Measurements from ENCODE around the gene ZBTB7C. TPM values are rescaled to one million over a fixed set of nuclear protein-coding genes. Genes with fewer than 3 reads are reported as not detected.

Gene ZBTB7C
- total and polyA plus RNA-seq, 9 of the 15 experiments (the other 6 are each of a cell fraction or from before 2014, with no cell fraction given): not detected

DNA sequence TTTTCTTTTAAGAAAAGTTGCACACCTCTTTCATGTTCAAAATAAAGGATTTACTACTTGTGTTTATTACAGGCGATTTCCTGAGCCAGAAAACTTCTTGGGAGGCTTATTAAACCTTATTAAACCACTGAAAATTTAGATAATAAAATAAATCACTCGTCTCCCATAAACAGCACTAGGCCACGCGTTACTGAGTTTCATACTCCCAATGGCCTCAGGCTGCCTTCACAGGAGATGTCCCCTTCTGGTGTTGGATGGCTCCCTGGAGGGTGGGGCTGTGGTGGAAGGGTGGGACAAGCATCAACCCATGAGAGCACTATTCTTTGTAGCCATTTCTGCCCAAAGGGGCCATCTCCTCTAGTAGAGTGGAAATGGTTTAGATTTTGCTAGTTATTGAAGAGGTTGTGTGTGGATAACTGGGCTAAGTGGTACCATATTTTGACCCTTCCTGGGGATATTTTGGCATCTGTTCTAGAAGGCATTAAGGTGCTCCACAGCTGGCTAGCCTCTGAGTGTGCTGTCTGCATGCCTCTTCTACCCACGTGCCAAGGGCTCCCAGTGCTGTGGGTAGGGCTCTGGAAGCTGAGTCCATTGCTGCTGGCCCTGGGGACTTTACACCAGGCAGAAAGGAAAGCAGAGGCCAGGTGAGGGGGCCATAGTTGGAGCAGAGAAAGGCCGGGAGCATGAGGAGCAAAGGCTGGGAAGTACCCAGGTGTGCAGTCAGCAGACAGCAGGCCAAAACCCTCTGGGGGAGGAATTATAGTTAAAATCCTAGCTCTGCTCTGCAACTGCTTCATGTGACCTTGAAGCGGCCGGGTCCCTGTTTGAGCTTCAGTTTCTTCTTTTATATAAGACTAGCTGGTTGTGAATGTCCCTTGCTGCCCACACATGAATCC, 357.0 kb downstream of the ZBTB7C start:
- POLR2A ChIA-PET: interaction anchor here (0.7 kb wide), 1 partner anchor 20 kb away, joined by 3 read pairs; no protein-coding TSS in a partner anchor
- H3K27ac ChIP-seq (ENCODE audit: extremely low read depth, low read depth, low read length): no peak overlapping the region
- no peaks in the 10 kb centered on the region for H3K36me3 ChIP-seq (ENCODE audit: control insufficient read depth, insufficient read depth, low read length)
- no peak overlapping the region for H3K9ac ChIP-seq (ENCODE audit: insufficient read depth in 1 of 2, low read depth in 2 of 2, low read length in 2 of 2)
- no peak overlapping the region for H2AFZ ChIP-seq (ENCODE audit: low read depth, low read length)
- no peak for TF ChIP-seq BCOR (IDR thresholded peaks at IDR 0.05)
- no peak for TF ChIP-seq SIRT6 (IDR thresholded peaks at IDR 0.05; ENCODE audit: low read depth, low read length)
- no peak for TF ChIP-seq ZFP1 (CRISPR knock-in tag; IDR thresholded peaks at IDR 0.05)
- TF ChIP-seq SMC3 (conservative IDR thresholded peaks at IDR 0.05; ENCODE audit: insufficient read depth, low read depth, low read length): no peak
- no peak for TF ChIP-seq ZNF224 (CRISPR knock-in tag; IDR thresholded peaks at IDR 0.05)
- TF ChIP-seq, protein P1, sequence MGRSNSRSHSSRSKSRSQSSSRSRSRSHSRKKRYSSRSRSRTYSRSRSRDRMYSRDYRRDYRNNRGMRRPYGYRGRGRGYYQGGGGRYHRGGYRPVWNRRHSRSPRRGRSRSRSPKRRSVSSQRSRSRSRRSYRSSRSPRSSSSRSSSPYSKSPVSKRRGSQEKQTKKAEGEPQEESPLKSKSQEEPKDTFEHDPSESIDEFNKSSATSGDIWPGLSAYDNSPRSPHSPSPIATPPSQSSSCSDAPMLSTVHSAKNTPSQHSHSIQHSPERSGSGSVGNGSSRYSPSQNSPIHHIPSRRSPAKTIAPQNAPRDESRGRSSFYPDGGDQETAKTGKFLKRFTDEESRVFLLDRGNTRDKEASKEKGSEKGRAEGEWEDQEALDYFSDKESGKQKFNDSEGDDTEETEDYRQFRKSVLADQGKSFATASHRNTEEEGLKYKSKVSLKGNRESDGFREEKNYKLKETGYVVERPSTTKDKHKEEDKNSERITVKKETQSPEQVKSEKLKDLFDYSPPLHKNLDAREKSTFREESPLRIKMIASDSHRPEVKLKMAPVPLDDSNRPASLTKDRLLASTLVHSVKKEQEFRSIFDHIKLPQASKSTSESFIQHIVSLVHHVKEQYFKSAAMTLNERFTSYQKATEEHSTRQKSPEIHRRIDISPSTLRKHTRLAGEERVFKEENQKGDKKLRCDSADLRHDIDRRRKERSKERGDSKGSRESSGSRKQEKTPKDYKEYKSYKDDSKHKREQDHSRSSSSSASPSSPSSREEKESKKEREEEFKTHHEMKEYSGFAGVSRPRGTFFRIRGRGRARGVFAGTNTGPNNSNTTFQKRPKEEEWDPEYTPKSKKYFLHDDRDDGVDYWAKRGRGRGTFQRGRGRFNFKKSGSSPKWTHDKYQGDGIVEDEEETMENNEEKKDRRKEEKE (IDR thresholded peaks at IDR 0.05; ENCODE audit: borderline replicate concordance in 1 of 2, control insufficient read depth in 1 of 2, low read depth in 2 of 2, low read length in 1 of 2): no peak
- TF ChIP-seq CBFA2T3 (IDR thresholded peaks at IDR 0.05): no peak
- TF ChIP-seq PHB (CRISPR knock-in tag; IDR thresholded peaks at IDR 0.05): no peak
- no peak for TF ChIP-seq ZNF695 (CRISPR knock-in tag; IDR thresholded peaks at IDR 0.05)
- TF ChIP-seq STAG1 (CRISPR knock-in tag; IDR thresholded peaks at IDR 0.05; ENCODE audit: borderline replicate concordance): no peak
- TF ChIP-seq XRCC3 (IDR thresholded peaks at IDR 0.05): no peak
- no peak for TF ChIP-seq ATF2 (CRISPR knock-in tag; IDR thresholded peaks at IDR 0.05)
- no peak for TF ChIP-seq SRSF9 (IDR thresholded peaks at IDR 0.05; ENCODE audit: borderline replicate concordance, low read depth, low read length)
- no peak for TF ChIP-seq HDAC1 (IDR thresholded peaks at IDR 0.05)
- no peaks in the 10 kb centered on the region for H4K20me1 ChIP-seq (replicated peaks; ENCODE audit: control insufficient read depth, insufficient read depth, low read length)
- ATAC-seq: no peak
- no peaks in the 10 kb centered on the region for H3K9me3 ChIP-seq (replicated peaks; ENCODE audit: control insufficient read depth, insufficient read depth, low read depth, low read length)
- peaks cover 0 to 8% of the 10 kb centered on the region in 2 experiments; a peak in 2 of 5 replicates for H3K27me3 ChIP-seq (ENCODE audit: control insufficient read depth in 2 of 2, insufficient read depth in 2 of 2, low read length in 2 of 2)
- no peaks in the 10 kb centered on the region for H3K79me2 ChIP-seq (ENCODE audit: control insufficient read depth, insufficient read depth, low read length)
- CTCF ChIA-PET (ENCODE audit: low intra/inter-chr PET ratio): no interaction called here
- BruUV-seq (replicated peaks): no TSS peak
- WGBS (ENCODE audit: insufficient coverage, low coverage, missing lambda C conversion rate): 3% methylated on average over 7 of the region's 8 CpGs
- no peak for DNase-seq (ENCODE audit: extremely low read depth in 1 of 4, low spot score in 3 of 4)
- H3K9me1 ChIP-seq (ENCODE audit: control insufficient read depth, insufficient read depth, low read length): no peaks in the 10 kb centered on the region
- FAIRE-seq: no peak
- H3K4me1 ChIP-seq (replicated peaks in 1 of 2; ENCODE audit: control insufficient read depth in 2 of 2, insufficient read depth in 2 of 2, low read length in 2 of 2): peaks cover 4 to 8% of the 10 kb centered on the region in 2 experiments; a peak in 3 of 5 replicates
- H3K4me2 ChIP-seq (ENCODE audit: insufficient read depth, low read length): no peak overlapping the region
- in situ Hi-C loops (cut with MboI): no loop called here
- intact Hi-C loops (cut with micrococcal nuclease): no loop called here
- H3K4me3 ChIP-seq: no peak overlapping the region

Data from K562 (cell line).